CD4-positive, alpha-beta T cell treated with Interleukin-1 beta for 1 hour (primary cell): ENCODE measurements around the gene CHST1.

Experiments
- DNase-seq, 2 donors: peaks; one replicate each; pipeline ENCODE4 v3.0.0-alpha.2; 2020 to 2022

The CHST1 gene

DNA sequence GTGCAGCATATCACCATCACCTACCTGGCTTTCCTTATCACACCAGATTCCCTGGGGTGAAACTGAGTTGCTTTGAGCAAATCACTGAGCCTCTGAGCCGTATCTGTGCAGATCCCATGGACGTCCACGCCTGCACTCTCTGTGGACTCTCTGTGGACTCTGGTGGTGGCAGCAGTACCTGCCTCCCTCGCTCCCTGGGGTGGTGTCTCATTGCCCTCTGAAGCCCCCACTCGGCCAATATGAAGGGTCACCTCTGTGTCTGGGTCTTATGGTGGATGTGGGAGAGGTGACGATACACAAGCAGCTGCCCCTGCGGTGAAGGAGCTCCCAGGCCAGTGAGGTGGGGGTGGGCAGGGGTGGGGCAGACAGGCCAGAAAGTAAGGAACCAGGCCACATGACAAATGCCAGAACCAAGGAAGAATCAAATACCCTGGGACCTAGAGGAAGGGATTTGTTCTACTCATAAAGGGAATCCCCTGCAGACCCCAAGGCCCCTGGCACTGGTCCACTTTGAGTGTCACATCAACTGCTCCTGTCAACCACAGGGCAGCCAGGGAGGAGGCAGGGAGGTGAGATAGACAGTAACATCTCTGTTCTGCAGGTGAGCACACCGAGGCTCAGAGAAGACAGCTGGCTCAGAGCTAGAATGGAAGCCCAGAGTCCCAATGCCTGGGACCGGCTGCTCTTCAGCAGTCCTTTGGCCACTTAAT, 9.2 kb upstream of the CHST1 start:
- no peak for DNase-seq

DNA sequence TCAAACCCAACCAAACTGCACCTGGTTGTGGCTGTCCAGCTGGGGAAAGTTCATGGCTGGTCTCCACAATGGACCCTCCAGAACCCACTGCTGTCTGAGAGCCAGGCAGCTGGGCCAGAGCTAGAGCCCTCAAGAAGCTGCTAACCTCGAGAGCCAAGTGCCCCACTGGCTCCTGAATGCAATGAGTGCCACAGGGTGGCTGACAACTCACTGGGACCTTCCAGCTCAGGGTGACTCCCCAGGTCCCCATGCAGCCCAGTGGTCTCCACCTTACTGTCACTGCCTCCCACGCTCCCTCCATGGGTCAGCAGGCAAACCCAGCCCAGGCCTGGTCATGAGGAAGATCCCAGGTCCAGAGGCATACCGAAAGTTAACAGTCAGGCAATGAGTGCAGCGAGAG, 8.0 kb upstream of the CHST1 start:
- no peak for DNase-seq

DNA sequence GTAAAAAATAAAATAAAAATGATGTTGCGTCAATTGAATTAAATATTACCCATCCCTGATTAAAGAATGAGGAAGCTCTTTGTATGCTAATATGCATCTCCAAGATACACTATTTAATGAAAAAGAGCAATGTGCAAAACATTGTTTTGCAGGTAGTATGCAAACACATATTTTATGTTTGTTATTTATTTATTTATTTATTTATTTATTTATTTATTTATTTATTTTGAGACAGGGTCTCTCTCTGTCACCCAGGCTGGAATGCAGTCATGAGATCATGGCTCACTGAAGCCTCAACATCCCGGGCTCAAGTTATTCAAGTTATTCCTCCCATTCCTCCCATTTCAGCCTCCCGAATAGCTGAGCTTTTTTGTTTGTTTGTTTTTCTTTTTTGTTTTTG, 7.2 kb upstream of the CHST1 start:
- no peak for DNase-seq

DNA sequence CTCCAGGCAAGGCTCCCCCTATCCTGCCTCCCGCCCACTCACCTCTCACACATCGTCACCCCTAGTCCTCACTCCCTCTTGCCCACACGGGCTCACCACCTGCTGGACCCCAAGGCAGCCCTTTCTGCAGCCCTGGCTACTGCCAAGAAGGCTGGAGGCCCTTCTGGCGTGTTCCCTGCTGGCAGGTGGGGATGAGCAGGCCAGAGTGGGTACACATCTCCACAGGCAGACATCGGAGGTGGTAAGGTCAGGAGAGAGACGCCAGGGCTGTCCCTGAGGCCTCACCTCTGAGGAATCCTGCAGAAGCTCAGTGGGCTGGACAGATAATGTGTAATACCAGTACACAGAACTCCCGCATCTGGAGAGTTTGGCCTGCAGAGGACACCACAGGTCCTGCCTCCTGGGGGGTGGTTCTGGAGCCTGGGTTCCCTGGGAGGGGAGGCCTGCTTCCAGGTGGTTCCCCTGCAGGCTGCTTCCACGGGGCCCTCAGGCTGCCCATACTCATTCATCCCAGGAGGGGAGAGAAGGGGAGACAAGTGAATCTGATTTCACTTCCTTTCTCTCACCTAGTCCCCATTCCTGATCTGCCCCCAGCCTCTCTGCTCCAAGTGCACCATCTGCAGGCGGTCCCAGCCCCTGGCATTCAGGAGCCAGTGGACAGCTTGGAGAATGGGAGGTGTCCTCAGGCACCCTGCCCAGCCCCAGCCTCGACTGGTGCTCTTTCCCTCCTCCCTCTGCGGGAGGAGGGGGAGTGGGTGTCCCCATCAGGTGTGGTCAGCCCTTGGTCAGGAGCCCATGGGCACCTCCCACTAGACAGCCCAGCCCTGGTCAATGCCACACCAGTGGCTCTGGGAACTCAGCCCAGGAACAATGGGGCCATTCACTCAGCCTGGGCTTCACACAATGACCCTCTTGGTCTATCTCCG, 6.1 kb upstream of the CHST1 start:
- DNase-seq = no peak

DNA sequence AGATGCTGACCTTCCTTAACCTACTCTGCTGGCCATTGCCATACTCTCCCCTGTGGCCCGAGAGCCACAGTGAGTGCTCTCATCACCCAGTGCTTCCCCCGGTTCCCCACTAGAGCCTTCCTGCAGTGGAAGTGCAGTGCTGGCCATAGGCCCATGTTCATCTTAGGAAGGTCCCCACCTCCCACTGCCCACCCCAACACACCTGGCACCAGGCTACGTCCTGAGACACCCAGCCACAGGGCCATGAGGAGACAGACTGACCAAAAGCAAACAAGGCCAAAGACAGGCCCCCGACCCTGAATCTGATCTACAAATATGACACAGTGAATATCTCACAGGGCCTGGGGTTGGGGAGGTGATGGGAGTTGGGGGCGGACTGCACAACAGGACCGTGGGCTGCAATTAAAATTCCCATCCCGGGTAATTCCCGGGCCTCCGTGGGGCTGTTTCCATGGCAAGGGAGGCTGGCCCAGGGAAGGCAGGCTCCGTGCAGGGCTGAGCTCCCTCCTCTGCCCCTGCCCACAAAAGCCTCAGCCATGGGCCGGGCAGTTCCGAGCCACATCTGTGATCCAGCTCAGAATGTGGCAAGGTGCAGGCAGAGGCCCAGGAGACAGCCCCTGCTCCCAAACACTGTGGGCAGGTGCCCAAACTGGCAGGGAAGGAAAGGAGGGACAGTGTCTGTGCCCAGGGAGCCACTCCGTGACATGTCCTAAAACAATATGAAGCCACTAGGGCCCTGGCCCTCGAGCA, 5.1 kb upstream of the CHST1 start:
- DNase-seq = no peak

DNA sequence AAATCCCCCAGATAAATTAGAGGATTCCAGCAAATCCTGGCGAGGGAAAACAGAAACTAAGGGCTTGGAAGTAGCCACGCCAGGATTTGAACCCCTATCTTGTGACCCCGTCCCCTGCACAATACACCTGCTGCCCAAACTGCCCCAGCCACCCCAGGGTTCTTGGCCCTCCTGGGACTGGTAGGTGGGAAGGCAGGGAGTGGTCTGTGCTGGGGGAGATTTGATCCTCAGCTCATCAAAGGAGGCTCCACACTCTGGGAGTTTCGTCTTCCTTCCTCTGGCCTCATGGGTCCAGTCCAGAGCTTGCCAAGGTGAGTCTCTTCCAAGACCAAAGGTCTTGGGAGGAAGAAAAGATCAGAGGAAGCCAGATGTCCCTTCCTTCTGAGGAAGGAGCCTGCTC, 4.5 kb upstream of the CHST1 start:
- no peak for DNase-seq

DNA sequence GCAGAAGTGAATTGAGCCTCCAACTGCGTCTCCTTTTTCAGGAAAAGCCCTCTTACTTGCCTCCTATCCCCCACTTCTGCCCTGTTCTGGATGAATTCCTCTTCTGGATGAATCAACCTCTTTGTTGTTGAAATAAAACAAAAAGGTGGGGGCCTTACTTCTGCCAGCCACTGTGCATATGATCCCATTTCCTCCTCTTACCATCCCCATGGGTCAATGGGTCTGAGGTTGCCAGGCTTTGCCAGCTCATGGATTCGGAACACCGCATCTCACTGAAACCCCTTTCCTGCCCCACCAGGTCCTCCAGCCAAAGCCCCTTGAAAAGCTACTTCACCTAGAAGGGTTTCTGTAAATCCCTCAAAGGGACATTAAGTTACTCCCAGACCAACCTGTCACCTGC, 3.7 kb upstream of the CHST1 start:
- no peak for DNase-seq

DNA sequence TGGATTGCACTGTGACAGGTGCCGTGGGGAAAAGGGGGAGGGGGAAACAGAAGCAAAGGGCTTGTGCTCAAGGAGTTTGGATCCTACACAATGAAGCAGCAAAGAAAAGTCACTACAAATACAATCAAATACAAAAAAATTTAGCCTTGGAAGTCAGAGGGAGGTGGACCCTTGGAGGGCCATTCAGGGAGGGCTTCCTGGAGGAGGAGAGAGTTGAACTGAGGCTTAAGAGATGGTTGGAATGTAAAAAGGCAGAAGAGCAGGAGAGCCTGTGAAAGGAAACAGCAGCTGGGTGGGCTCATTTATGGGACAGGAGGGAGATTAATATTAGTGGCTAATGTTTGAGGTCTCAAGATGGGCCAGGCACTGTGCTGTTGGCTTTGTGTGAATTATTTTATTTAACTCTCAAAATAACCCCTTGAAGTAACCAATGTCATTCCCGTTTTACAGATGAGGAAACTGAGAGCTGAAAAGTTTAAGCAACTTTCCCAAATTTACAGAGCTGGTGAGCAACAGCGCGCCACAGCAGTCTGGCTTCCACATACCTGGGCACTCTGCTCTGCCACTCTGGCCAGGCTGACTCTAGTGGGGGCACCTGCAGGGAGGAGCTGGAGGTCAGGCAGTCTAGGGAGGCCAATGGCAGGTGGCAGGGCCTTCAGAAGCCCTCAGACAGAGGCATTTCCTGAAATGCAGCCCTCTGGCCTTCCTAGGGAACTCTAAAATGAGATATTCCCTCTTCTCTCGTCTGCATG, 2.7 kb upstream of the CHST1 start:
- DNase-seq = no peak

DNA sequence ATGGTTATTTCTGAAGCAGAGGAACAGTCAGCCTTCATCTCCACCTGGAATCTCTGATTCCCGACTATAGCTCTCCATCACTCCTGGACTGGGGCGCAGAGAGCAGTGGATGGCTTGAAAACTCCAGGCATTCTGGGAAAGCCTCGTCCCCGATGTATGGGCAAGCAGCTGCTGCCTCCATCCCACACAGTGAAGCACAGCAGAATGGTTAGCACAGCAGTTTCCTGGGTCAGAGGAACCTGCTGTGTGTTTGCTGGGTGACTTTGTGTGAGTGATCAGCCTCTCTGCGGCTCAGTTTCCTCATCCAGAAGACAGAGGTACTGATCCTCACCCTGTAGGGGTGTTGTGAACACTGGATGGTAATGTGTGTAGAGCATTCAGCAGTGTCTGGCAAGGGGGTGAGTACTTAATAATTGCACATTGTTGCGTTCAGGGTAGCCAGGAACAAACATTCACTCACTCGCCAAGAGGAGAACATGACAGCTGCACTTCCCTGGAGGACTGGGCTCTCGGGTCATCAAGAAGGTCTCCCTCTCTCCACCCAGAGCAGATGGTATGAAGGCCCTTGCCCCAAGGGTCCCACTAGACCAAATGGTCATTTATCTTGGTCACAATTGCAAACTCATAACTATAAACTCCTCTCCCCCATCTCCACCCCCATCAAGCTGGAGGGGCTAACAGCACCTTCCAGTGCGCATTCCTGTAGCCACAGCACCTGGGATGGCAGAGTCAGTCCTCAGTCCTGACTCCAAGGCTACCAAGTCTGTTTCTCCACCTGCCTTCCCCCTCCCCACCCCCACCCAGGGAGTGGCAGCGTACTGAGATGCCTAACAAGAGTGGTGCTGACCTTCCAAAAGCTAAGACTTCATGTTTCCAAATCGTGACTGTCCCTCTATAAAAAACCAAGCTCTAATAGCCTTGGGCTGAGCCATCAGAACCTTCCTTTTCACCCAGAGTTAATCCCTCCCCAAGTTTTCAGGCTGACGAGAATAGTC, 1.5 kb upstream of the CHST1 start:
- DNase-seq = no peak

DNA sequence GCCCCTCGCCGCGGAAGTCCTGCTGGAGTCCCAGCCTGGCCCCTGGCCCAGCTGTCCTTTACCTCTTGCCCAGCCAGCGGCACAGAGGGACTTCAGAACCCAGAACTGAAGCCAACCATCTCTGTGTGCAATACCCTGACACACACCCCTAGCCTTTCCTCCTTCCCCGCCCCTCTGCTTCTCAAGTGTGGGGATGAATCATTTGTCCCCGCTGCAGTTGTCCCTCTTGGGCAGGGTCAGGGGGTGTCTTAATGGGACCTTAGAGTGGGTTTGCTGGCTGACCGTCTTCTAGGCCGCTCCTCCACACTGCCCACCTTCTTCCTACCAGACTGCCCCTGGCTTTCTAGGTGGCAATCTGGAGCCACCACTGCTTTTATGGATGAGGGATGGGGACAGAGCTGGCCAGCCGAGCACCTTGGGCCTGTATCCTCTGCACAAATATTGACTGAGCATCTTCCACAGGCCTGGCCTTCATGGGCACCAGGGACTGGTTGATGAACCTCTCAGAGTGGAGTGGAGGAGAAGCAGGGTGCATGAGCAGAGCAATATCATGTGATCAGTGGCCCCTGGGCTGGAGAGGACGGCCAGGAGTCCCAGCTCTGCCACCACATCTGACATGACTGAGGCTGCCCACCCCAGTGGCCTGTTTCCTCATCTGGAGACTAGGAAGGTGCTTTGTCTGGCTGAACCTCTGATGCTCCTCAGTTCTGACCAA, 668 bp upstream of the CHST1 start:
- DNase-seq = no peak

DNA sequence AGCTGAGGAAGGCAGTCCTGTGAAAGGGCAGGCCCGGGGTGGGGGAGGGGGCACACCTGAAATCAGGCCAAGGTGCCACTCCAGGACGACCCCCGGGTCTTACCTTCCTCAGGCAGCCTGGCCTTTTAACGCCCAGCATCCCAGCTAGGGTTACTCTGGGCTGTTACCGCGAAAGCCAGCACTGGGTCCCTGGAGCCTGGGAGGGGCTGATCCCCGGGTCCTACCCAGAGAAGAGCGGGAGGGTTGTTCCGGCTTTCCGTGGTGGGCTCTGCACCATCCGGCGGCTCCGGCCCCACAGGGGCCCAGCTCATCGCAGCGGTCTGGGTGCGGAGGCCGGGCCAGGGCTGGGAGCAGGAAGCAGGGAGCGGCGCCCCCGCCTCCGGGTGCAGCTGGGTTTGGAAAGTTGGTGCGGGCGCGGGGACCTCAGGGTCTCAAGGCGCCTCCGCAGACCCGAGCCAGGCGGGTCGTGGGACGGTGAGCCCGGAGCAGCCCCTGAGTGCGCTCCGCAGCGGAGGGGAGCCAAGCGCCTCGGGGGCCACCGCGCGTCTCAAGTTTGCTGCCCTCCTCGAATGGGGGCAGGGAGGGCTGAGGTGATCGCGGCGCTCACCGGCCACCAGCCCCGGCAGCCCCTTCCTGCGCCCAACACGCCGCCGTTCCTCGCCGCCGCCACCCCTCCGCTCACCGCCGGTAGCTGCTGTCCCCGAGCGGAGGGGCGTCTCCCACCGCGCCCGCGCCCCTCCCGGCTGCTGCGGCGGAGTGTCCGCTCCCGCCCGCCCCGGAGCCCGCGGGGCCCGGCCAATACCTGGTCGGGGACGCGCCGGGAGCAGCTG, 831 bp downstream of the CHST1 start:
- DNase-seq = no peak

DNA sequence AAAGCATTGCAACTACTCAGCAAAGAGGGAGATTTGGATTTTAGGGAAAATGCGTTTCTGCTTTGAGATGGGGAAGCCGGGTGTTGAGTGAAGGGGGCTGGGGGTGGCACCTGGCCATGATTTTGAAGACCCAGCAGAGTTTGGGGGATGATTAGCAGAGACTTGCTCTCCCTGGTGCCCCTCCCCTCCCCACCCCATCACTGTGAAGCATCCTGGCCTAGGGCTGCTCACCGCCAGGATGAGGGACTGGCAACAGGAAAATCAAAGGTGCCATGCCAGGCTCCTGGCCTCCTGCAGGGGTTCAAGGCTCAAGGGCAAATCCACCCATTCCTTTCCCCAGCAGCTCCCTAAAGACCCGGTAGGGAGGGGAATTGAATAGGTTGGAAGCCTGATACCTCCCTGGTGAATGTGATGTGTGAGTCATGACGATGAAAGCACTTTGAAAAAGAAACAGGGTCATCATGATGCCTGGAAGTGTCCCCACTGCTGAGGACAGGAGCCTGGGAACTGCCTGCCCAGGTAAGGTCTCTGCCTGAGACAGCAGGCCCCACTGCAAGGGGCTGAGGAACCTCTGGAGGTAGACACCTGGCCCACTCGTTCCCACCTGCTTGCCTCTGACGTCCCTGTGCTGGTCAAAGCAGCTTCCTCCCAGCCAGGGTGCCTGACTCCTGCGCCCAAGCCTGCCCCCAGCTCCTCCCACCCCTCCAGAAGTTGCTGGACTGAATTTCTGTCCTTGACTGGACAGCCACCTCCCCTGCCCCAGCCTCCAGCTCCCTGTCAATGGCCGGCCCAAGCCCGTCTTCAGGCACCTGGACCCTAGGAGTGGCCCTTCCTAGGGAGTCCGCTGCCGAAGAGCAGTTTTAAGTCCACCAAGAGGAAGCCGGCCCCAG, 1.7 kb downstream of the CHST1 start:
- no peak for DNase-seq

DNA sequence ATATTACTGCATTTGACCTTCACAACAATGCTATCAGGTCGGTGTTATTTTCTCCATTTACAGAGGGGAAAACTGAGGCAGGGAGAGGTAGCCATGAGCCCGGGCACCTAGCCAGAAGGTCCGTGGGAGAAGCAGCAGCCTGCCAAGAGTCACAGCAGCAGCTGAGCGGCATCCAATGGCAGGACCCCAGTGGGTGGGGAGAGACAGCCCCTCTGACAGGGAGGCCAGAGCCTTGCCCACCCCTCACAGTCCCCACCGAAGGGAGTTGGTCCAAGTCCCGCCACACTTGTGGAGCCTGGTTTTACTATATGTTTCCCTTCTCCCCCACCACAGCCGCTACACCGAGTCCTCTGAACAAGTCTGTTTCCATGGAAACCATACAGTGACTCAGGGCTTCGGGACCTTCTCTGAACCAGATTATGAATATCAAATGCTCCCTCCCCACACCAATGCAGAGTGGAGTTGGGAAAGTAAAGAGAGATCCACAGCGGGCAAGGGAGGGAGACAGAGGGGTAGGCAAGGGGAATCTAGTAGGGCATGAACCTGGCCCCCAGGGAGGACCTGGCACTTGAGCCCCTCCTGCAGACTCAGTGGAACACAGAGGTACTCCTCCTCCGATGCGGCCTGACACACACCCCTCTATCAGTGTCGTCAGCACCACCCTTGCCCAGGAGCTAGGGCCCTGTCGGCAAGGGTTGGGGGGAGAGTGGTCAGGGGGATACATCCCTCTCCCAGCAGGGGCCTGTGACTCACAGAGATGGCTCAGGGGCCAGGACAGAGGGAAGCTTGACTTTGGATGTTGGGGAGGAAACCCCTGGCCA, 2.5 kb downstream of the CHST1 start:
- no peak for DNase-seq

DNA sequence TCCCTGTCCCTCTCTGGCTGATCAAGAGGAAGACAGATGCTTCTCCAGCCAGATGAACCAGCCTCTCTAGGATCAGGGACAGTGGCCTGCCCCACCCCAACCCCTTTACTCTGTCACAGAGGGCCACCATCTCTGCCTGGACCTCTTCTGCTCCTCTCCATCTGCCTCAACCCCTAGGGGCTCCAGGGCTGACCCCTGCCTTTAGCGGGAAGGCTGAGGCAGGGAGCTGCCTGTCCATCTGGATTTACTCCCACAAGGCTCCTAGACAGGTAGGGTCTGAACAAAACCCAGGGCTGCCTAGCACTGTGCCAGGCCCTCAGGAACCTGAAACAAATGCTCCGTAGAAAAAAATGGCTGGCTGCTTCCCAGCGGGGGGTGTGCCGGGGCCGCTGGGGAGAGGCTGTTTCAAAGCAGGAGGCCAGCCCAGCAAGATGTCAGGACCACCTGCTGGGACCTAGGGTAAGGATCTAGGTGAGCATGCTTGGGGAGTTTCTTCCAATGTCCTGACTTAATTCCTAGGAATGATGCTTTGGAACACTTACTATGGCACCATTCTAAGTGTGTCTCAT, 3.2 kb downstream of the CHST1 start:
- DNase-seq = no peak

DNA sequence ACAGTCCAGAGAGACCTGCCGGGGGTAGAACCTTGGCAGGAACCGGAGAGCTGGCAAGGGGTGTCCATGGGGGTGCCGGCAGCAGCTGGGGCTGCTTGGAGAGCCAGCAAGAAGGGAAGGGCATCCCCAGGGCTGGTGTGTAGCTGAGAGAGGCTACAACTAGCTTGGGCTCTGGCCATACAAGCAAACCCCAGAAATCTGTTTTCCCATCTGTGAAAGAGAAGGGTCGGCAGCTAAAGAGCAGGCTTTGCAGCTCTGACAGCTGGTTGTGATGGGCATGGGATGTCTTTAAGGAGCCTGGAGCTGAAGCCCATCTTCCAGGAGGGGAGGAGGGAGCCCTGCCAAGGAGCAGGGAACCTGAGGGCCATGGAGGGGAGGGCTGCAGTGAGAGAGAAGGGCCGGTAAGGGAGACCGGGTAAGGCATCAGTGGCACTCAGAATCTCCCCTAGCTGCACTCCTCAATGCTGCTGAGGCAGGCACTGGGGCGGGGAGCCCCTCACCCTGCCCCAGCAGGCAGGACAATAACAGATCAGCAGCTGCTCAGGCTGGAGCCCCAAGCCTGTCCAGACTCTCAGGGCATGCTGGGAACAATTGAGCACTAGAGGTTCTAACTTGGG, 3.9 kb downstream of the CHST1 start:
- DNase-seq = no peak

DNA sequence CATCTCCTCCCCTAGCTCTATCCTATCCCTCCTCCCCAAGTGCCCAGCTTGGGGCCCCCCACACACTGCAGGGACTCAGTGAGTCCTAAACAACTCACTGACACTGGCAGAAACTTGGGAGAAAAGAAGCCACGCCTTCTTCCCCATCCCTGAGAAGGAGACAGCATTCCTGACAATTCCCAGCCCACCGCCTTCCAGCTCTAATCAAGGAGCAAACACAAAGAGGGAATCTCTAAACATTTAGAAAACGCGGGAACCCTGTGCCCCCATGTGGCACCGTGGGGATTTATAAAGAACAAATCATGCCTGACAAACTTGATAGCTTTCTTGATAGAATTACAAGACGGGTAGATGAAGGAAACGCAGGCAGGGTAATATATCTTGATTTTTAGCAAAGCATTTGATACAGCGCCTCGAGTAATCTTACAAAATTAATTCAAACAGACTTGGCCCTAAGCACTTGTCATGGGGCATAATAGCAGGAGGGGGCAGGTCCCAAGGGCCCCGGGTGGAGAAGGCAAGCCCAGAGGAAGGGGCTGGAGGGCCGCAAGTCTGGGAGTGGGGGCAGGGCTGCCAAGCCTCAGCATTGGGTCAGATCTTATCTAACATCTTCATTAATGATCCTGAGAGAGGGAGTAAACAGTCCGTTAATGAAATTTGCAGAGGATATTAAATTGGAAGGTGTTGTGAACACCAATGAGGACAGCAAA, 4.5 kb downstream of the CHST1 start:
- DNase-seq = no peak

DNA sequence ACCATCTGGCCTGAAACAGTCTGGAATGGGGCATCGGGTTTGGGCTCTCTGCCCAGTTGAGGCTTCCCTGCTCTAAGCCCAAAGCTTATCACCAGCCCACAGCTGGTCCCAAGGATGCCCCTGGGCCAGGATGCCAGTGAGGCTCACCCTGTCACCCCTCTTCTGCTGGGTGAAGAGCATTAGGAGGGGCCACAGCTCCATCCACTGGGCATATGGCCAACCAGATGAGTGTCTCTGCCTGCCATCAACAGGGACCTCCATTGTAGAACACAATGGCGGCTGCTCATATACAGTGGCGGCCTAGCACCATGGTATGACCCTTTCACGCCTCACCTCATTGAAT, 5.6 kb downstream of the CHST1 start:
- no peak for DNase-seq
